Stimulated activated CD4-positive, alpha-beta T cell treated with anti-CD3 and anti-CD28 coated beads, Interleukin-2, amount 100 ng/mL, for 4 hours (primary cell): ENCODE results near the gene COMMD1.
"Not testable (repeated sequence)": the region's sequence is repeated elsewhere in the genome, so short reads cannot be mapped to it uniquely, and the experiment has no call there.

Experiments
- DNase-seq: peaks from one replicate; pipeline ENCODE4 v3.0.0-alpha.2; 2020; ENCODE audit warnings: low read depth

COMMD1 gene

GRCh38 chr2:61924895-61925663 is 19.6 kb downstream of the COMMD1 start:
- DNase-seq: no peak

GRCh38 chr2:61926531-61927477 is 21.3 kb downstream of the COMMD1 start:
- DNase-seq: no peak

GRCh38 chr2:61928826-61929461 is 23.5 kb downstream of the COMMD1 start:
- no peak for DNase-seq

- DNase-seq: no peak
Measured at GRCh38 chr2:61937098-61937497, 31.6 kb downstream of the COMMD1 start.

GRCh38 chr2:61937886-61938285 is 32.4 kb downstream of the COMMD1 start:
- no peak for DNase-seq

GRCh38 chr2:61938511-61938910 is 33.0 kb downstream of the COMMD1 start:
- DNase-seq: no peak

GRCh38 chr2:61943251-61943650 is 37.8 kb downstream of the COMMD1 start:
- DNase-seq: no peak

GRCh38 chr2:61946666-61947065 is 41.2 kb downstream of the COMMD1 start:
- no peak for DNase-seq

- no peak for DNase-seq
Measured at GRCh38 chr2:61948661-61949457, 43.4 kb downstream of the COMMD1 start.

GRCh38 chr2:61949458-61949713 is 43.9 kb downstream of the COMMD1 start:
- DNase-seq: no peak

GRCh38 chr2:61949714-61950560 is 44.5 kb downstream of the COMMD1 start:
- no peak for DNase-seq

- DNase-seq: no peak
Measured at GRCh38 chr2:61950571-61951315, 45.3 kb downstream of the COMMD1 start.

GRCh38 chr2:61951881-61952280 is 46.4 kb downstream of the COMMD1 start:
- no peak for DNase-seq

GRCh38 chr2:61952288-61952687 is 46.8 kb downstream of the COMMD1 start:
- DNase-seq: no peak

- not testable (repeated sequence) for DNase-seq
Measured at GRCh38 chr2:61954856-61955255, 49.4 kb downstream of the COMMD1 start.

GRCh38 chr2:61959381-61960293 is 54.2 kb downstream of the COMMD1 start:
- no peak for DNase-seq

GRCh38 chr2:61961231-61961901 is 55.9 kb downstream of the COMMD1 start:
- no peak for DNase-seq

- no peak for DNase-seq
Measured at GRCh38 chr2:61962095-61962984, 56.9 kb downstream of the COMMD1 start.
